ENCODE data around the gene ZNF777. TPM values are rescaled to one million over a fixed set of nuclear protein-coding genes. Genes with fewer than 3 reads are reported as not detected.
"Not testable (repeated sequence)": the region's sequence is repeated elsewhere in the genome, so short reads cannot be mapped to it uniquely, and the experiment has no call there.

The ZNF777 gene
- total RNA-seq, 1 donor from 2014 or later = 20.3 TPM

DNA sequence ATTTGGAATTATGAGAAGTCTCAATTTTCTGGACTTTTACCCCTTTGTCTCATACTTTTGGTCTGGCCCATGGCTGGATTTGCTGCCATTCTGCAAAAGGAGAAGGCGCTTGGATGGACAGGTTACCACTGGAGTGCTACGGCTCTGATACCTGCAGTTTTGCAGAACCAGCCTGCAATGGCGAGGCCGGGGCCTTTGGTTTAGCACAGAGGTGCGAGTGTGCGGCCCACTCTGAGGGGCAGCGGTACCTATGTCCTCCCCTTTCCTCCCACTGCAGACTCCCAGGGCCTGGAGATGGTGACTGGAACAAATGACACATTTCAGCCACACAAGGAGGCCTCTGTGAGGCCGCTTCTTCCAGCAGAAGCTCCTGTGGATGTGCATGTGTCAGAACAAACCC, 11.9 kb downstream of the ZNF777 start:
- no peak for DNase-seq (ENCODE audit: low spot score, unreplicated experiment)
- Mint-ChIP-seq H3K9me3 (ENCODE audit: low read depth) (no peaks in the 10 kb centered on the region), H3K4me1 (ENCODE audit: low read depth) (no peaks in the 10 kb centered on the region), H3K27ac (no peak overlapping the region), H3K27me3 (no peaks in the 10 kb centered on the region), H3K4me3 (ENCODE audit: low read depth) (no peak overlapping the region), H3K36me3 (ENCODE audit: insufficient read depth) (peaks cover 25% of the 10 kb centered on the region)
- TF ChIP-seq, protein P1, sequence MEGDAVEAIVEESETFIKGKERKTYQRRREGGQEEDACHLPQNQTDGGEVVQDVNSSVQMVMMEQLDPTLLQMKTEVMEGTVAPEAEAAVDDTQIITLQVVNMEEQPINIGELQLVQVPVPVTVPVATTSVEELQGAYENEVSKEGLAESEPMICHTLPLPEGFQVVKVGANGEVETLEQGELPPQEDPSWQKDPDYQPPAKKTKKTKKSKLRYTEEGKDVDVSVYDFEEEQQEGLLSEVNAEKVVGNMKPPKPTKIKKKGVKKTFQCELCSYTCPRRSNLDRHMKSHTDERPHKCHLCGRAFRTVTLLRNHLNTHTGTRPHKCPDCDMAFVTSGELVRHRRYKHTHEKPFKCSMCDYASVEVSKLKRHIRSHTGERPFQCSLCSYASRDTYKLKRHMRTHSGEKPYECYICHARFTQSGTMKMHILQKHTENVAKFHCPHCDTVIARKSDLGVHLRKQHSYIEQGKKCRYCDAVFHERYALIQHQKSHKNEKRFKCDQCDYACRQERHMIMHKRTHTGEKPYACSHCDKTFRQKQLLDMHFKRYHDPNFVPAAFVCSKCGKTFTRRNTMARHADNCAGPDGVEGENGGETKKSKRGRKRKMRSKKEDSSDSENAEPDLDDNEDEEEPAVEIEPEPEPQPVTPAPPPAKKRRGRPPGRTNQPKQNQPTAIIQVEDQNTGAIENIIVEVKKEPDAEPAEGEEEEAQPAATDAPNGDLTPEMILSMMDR (IDR thresholded peaks at IDR 0.05; ENCODE audit: unreplicated experiment) = no peak

DNA sequence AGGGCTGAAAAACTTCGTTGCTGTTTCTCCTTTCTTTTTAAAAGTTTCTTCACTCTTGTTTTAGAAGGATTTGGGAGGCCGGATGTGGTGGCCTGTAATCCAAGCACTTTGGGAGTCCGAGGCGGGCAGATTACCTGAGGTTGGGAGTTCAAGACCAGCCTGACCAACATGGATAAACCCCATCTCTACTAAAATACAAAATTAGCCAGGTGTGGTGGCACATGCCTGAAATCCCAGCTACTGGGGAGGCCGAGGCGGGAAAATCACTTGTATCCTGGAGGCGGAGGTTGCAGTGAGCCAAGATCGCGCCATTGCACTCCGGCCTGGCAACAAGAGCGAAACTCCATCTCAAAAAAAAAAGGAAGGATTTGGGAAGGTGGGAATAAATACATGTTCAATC, 14.8 kb downstream of the ZNF777 start:
- not testable (repeated sequence) for DNase-seq (ENCODE audit: low spot score, unreplicated experiment); H3K9me3 Mint-ChIP-seq (ENCODE audit: low read depth); H3K27ac Mint-ChIP-seq; H3K27me3 Mint-ChIP-seq; H3K4me3 Mint-ChIP-seq (ENCODE audit: low read depth); H3K4me1 Mint-ChIP-seq (ENCODE audit: low read depth)
- peaks cover 22% of the 10 kb centered on the region for H3K36me3 Mint-ChIP-seq (ENCODE audit: insufficient read depth)

DNA sequence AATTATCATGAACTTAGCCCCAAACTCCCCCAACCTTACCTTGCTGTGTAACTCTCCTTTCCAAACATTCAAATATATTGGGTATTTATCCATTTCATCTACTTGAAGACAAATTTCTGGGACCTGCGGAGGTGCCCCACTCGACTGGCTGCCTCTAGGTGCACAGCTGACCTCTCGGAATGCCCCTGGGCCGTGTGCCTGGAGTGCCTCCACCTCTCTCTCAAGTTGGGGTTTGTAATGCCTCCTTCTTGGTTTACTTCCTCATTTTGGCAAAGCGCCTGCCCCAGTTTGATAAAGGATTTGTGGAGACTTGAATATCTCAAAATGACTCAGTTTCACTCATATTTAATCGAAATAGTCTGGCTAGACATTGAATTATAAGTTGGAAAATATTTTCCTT, 16.6 kb downstream of the ZNF777 start:
- Mint-ChIP-seq H3K9me3 (ENCODE audit: low read depth) (no peaks in the 10 kb centered on the region), H3K4me1 (ENCODE audit: low read depth) (no peaks in the 10 kb centered on the region), H3K27me3 (no peaks in the 10 kb centered on the region), H3K4me3 (ENCODE audit: low read depth) (no peak overlapping the region), H3K36me3 (ENCODE audit: insufficient read depth) (peaks cover 15% of the 10 kb centered on the region), H3K27ac (peak overlapping the region; percentile 45)
- DNase-seq (ENCODE audit: low spot score, unreplicated experiment) = no peak
- TF ChIP-seq, protein P1 (IDR thresholded peaks at IDR 0.05; ENCODE audit: unreplicated experiment) = no peak

DNA sequence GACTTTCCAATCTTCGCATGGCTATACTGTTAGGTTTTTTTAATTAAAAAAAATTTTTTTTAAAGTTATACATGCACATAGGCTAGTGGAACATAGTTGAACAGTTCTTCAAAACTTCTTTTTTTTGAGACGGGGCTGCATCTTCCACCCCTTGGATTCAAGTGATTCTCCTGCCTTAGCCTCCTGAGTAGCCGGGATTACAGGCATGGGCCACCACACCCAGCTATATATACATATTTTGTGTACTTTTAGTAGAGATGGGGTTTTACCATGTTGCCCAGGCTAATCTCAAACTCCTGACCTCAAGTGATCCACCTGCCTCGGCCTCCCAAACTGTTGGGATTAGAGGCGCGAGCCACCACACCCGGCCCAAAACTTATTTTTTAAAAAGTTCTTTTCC, 17.3 kb downstream of the ZNF777 start:
- Mint-ChIP-seq H3K27me3 (no peaks in the 10 kb centered on the region), H3K9me3 (ENCODE audit: low read depth) (no peaks in the 10 kb centered on the region), H3K4me3 (ENCODE audit: low read depth) (no peak overlapping the region), H3K4me1 (ENCODE audit: low read depth) (no peaks in the 10 kb centered on the region), H3K27ac (no peak overlapping the region), H3K36me3 (ENCODE audit: insufficient read depth) (peaks cover 15% of the 10 kb centered on the region)
- no peak for DNase-seq (ENCODE audit: low spot score, unreplicated experiment)
- TF ChIP-seq, protein P1 (IDR thresholded peaks at IDR 0.05; ENCODE audit: unreplicated experiment) = no peak

DNA sequence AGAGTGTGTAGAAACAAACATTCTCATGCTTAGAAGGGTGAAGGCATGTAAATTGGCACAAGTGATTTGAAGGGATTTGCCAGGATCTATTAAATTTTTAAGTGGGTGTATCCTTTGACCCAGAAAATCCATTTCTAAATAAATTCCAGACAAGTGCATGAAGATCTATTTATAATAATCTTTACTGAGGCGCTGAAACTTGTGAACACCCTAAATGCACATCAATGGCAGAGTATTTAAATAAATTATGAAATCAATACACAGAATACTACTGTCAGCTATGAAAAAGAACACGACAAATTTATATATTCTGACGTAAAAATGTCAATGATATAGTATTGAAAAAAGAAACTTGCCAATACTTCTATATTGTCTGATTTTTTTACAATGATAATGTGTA, 17.9 kb downstream of the ZNF777 start:
- no peak overlapping the region for H3K27ac Mint-ChIP-seq
- no peak overlapping the region for H3K4me3 Mint-ChIP-seq (ENCODE audit: low read depth)
- H3K36me3 Mint-ChIP-seq (ENCODE audit: insufficient read depth) = peaks cover 15% of the 10 kb centered on the region
- no peaks in the 10 kb centered on the region for H3K27me3 Mint-ChIP-seq
- TF ChIP-seq, protein P1 (IDR thresholded peaks at IDR 0.05; ENCODE audit: unreplicated experiment) = no peak
- no peaks in the 10 kb centered on the region for H3K9me3 Mint-ChIP-seq (ENCODE audit: low read depth)
- no peak for DNase-seq (ENCODE audit: low spot score, unreplicated experiment)
- H3K4me1 Mint-ChIP-seq (ENCODE audit: low read depth) = no peaks in the 10 kb centered on the region

DNA sequence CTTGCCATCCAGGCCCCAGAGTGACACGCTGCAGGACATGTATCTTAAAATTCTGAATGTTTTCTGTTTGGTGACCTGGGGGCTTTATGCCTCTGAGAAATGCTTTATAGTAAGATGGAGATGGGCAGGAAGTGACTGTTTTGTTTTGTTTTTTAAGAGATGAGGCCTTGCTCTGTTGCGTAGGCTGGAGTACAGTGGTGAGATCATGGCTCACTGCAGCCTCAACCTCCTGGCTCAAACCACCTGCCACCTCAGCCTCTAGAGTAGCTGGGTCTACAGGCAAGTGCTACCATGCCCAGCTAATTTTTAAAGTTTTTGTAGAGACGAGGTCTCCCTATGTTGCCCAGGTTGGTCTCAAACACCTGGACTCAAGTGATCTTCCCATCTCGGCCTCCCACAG, 20.6 kb downstream of the ZNF777 start:
- Mint-ChIP-seq H3K27ac (no peak overlapping the region), H3K4me1 (ENCODE audit: low read depth) (no peaks in the 10 kb centered on the region), H3K36me3 (ENCODE audit: insufficient read depth) (peaks cover 5% of the 10 kb centered on the region), H3K4me3 (ENCODE audit: low read depth) (no peak overlapping the region), H3K27me3 (no peaks in the 10 kb centered on the region), H3K9me3 (ENCODE audit: low read depth) (no peaks in the 10 kb centered on the region)
- no peak for DNase-seq (ENCODE audit: low spot score, unreplicated experiment)
- TF ChIP-seq, protein P1 (IDR thresholded peaks at IDR 0.05; ENCODE audit: unreplicated experiment) = no peak

Data from progenitor cell of endocrine pancreas (in vitro differentiated cells).